CD4-positive, alpha-beta T cell treated with Interferon alpha-2 for 1 hour (primary cell): ENCODE measurements around the gene C5orf15.
"Not testable (repeated sequence)": the region's sequence is repeated elsewhere in the genome, so short reads cannot be mapped to it uniquely, and the experiment has no call there.

Experiments used
- DNase-seq, 2 donors: peaks; one replicate each; pipeline ENCODE4 v3.0.0-alpha.2; 2020 to 2022

The C5orf15 gene

DNA sequence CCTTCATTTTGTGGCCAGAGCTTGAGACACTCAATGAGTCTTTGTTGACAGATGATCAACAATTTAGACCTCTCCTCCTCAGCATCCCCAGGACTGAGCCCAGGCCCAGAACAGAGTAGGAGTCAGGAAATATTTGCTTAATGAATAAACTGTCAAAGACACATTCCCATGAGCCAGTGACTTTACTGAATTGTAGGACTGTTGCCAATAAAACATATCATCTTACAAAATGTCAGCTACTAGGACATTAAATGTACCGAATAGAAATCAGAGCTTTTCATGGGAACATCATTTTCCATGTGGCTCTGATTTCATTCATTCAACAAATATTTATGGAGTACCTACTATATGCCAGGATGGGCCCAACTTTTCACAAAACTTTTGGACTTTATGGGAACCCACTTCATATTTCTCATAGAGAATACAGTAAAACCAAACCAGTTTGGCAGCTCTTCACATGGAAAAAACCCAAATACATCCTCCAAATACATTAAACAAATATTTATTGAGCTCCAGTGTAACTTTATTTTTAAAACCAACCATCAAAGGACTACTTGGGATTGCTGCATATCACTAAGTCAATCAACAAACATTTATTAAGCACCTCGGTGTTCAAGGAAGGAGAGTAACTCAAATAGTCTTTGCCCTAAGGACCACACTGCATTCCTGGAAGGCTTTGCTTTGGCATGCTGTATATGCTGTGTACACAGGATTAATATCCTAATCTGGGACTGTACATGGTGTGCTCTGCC, 24.9 kb upstream of the C5orf15 start:
- no peak for DNase-seq

DNA sequence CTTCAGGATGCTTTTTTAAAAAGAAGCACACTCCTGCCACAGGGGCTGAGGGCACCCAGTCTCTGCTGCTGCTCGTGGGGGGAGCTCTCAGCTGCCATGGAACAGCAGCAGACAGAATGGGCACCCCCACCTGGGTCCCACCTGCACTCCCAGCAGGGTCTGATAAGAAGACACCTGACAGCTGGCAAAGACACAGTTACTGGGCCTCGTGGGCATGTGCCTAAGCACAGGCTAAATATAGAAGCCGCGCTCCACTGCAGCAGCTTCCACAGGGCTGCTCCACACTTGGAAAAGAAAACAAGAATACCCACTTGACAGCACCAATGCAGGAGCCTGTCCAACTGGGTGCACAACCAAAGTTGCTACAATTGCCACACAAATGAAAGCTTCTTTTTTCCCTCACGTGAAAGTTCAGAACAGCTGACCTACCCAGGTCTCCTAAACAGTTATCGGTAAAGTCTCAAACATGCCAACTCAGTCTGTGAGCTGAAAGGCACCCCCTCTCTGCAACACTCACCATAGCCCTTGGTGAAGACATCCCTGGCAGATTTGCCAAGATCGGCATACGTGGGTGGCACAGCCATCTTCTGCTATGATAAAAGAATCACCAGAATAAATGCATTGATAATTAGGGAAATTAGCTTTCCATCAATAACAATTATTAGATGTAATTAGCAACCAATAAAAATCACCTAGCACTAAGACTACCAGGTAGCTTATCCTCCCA, 24.2 kb upstream of the C5orf15 start:
- DNase-seq: no peak

DNA sequence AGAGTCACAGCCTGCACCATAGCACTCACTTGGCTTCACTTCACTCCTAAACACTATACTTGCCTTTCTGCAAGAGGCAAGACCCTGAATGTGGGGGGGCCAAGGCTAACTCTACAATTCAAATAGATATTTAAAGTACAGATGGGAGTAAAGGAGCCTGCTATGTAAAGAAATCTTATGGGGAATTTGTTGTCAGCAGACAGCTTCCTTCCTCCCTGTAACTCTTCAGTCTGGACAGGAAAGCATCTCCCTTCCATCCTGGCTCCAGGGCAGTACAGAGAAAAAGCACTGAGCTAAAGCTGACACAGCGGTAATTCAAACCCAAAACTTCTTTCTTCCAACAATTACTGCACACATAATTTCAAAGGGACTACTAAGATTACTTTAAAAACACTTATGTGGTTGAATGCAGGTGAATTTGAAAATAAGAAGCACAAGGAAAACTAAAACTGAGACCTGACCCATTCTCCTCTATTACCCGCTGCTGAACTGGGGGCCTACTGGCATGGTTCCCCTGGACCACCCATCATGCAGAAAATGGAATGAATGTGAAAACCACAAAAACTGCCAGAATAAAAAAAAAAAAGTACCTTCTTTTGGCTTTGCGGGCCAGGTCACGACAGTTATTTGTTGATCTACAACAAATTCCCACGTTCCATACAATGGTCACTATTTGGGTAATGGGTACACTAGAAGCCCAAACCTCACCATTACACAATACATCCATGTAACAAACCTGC, 22.9 kb upstream of the C5orf15 start:
- DNase-seq: no peak

DNA sequence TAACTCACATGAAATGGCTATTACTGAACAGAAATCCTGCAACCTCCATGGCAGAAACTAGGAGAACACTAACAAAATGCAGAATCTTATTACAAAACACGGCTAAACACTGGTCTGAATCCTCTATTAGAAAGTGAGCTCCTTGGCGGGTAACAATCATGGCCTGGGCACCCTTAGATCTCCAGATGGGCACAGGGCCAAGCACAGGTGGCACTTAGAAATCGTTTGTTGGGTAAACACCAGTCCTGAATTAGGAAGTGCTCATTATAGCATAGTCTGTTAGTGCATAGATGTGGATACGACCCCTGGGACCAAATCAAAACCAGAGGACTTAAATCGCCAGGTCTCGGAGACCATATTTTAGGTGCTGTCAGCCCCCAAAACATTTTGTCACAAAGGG, 22.0 kb upstream of the C5orf15 start:
- no peak for DNase-seq

DNA sequence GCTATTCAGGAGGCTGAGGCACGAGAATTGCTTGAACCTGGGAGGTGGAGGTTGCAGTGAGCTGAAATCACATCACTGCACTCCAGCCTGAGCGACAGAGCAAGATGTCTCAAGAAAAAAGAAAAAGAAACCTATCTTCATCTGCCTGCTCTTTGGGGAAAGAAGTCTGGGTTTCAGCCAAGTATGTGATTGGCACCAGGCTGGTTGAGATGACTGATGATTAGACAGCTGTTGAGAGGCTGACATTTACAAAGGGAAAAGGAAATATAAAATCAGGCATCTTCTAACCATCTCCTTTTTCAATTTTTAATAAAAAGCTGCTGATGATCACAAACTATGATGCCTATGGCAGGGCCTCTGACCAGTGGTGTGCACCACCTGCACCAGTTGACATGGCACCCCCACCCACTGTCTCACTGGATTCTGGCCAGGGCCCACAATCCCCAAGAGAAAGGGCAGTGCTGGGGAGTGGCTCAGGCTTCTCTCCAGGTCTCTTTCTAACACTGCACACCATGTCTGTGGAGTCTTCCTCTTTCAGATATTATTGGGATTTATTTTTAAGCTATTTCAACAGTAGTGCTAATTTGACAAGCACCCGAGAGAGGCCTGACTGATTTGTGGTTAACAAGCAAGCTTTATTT, 17.2 kb upstream of the C5orf15 start:
- no peak for DNase-seq

DNA sequence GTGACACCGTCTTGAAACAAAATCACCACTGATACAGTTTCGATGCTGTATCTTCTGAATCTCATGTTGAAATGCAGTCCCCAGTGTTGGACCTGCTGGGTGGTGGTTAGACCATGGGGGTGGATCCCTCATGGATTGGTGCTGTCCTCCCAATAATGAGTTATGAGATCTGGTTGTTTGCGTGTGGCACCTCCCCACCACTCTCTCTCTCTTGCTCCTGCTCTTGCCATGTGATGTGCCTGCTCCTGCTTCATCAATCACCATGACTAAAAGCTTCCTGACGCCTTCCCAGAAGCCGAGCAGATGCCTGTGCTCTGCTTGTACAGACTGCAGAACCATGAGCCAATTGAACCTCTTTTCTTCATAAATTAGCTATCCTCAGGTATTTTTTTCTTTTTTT, 15.2 kb upstream of the C5orf15 start:
- DNase-seq: no peak

DNA sequence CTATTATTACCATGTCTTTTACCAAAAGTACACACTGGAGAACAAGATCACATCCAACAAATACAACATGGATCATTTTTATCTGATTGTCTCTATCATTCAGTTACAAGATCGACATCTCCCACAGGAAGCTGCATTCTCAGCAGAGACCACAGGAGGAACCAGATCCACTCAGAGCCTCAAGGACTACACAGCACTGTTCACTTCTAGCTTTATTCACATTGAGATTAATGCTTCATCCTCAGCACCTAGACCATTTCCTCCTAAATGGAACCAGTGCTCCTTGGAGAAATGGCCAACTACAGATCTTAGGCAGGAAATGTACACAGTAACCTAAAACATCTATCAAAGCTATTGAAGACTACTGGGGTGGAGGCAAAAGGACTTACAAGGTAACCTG, 13.3 kb upstream of the C5orf15 start:
- DNase-seq: no peak

DNA sequence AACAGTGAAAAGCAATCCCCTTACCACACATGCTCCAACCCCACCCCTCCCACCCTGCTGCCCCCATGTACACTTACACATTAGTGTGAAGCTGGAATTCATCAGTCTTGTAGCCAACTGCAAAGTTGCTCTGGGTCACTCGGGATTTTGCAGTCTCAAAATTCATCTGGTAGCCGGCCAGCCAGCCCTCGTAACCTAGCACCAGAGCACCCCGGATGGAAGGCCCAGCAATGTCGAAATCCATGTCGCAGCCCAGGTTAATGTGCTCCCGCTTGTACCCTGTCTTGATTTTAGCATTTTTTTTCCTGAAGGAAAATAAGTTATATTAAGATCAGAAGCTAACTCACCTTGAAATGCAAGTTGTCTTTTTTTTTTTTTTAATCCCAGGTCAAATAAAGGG, 12.2 kb upstream of the C5orf15 start:
- no peak for DNase-seq

DNA sequence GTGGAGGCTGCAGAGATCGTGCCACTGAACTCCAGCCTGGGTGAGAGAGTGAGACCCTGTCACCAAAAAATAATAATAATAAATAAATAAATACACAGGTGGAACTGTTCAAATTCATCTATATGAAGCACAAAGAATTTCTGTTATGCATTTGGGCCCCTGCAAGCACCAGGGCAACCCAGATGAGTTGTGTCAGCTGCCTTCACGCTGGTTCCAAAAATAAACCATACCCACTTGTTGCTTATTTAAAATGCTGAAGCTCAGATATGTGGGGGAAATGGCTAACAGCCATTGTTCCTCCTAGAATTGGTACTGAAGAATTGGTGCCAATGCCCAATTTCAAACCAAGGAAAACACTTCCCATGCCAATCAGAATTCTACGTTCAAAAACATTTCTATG, 10.5 kb upstream of the C5orf15 start:
- DNase-seq: no peak

DNA sequence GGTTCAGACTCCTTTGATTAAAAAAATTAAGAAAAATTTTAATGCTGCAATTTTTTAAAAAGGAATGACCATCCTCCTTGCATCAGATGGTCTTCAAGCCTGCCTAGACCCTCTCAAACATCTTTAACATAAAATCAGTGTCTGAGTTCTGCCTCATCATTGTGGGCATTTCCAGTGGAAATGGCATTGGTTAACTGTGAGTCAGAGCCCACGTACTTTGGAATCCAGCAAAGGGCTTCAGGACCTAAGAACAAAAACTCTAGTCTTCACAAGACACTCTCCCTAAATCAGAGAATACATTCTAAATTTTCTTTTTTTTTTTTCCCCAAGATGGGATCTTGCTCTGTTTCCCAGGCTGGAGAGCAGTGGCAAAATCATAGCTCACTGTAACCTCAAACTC, 9.4 kb upstream of the C5orf15 start:
- no peak for DNase-seq

DNA sequence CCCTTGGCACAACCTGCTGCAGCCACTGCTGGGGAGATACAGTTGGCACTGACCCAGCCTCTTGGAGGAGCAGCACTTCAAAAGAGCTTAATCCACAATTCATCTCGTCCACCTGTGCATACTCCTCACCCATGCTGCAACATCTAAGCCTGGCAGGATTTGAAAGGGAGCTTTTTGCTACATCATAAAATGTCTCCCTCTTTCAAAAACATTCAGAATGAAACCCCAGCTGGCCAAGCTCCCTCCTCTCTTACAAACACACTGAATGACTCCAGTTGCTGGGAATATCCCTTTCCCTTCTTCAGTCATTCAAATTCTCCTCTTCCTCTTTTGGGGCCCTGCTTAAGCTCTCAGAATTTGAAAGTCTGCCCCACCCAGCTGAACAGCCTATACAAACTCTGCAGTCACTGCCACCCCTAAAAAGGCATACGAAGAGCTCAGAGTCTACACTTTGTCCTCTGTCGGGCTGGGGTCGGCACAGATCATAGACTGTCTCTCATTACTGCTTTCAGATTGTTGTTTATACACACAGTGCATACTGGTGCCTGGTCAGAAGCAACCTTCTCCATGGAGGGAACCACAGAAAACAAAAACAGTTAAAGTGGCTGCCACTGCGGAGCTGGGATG, 8.8 kb upstream of the C5orf15 start:
- no peak for DNase-seq

DNA sequence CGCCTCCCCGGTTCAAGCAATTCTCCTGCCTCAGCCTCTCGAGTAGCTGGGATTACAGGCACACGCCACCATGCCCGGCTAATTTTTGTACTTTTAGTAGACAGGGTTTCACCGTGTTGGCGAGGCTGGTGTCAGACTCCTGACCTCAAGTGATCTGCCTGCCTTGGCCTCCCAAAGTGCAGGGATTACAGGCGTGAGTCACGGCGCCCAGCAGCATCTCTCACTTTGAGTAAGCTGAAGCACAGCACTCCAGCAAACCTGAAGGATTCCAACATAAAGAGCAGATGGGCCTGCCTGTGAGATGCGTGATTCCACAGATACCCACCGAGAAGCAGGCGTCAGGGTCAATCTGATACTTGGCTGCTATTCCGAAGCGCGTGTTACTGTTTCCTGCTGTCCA, 7.1 kb upstream of the C5orf15 start:
- DNase-seq: not testable (repeated sequence)

DNA sequence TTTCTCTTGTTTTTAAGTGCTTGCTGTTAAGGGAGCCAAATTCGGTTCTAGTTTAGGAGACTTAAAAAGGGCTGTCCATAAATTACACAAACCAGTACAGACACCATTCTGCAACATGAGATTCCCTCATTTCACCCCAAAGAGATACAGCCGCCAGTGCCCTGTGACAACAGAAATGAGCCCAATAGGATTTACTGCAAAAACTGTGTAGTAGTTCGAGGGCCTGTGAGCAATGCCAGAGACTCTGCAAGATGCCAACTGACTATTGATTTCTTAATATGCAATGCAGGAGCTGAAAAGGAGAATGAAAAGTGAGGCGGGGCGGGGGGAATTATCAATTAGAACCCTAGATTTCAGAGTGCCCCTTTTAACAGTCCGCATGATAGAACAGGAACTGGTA, 5.7 kb upstream of the C5orf15 start:
- no peak for DNase-seq

DNA sequence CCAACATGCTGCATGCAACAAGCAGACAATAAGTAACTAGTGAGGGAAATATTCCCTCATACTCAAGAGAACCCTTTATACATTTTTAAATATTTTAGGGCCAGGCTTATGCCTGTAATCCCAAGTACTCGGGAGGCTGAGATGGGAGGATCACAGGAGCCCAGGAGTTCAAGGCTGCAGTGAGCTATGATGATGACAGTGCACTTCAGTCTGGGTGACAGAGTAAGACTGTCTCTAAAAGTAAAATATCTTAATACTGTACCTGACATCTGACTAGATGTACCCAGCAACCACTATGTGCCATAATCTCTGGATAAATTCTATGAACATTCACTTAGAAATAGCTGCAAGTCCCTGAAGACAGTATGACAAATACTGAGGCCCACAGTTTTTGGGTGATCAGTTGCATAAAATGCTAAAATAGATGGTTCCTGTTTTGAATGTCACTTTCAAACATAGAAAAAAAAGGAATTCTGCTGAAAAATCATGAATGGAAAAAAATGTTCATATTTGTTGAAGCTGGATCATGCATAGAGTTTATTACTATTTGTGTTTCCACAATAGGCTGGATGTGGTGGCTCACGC, 2.0 kb upstream of the C5orf15 start:
- DNase-seq: no peak

DNA sequence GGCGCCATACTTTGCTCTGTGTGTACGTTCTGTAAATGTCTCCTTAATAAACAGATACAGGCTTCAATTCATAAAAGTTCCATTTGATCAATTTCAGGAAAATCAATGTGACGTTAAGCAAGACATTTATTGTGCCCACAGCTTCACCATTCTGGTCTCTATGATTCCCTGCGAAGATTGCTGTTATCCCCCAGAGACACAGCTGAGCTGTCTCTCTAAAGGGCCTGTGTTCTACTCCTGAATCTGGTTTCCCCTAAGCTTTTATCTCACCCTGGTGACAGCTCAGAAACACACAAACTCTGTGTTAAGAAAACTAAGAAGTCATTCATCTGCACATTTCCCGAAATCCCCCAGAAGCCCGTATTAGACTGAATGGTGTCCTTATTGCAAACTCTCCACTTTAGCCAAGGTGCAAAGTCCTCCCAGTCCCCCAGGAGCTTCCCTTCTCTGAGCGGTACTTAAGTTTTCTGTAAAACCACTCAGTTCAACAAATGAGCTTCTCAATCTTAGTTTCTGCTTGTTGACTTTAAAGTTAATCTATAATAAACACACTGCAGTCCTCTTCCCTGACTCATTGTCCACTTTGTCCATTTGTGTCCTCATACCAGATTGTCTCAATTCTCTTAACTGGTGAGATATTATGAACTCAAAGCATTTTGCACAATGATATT, 1.4 kb upstream of the C5orf15 start:
- DNase-seq: peak in 1 of 2 donors; percentile 3

DNA sequence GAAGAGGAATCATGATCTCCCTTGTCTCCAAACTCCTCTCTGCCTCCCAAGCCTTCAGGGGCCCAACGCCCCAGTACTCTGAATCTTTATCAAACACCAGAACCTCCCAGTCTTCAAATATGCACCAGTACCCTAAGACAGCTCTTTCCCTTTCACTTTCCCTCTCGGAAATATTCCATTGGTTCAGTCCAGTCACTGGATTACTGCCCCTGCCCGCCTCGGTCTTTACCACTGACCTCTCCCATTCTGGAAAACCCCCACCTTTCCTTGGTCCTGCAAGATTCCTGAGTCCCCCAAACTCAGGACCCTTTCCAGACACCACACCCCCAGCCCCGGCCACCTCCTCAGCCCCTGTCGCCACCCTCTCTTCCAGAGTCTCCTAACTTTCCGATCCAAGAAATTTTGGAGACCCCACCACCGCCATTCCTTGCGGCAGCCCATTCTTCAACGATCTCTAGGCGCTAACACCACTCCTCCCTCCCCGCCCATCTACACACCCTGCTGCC, 674 bp downstream of the C5orf15 start:
- peak in 1 of 2 donors; percentile 40 for DNase-seq

DNA sequence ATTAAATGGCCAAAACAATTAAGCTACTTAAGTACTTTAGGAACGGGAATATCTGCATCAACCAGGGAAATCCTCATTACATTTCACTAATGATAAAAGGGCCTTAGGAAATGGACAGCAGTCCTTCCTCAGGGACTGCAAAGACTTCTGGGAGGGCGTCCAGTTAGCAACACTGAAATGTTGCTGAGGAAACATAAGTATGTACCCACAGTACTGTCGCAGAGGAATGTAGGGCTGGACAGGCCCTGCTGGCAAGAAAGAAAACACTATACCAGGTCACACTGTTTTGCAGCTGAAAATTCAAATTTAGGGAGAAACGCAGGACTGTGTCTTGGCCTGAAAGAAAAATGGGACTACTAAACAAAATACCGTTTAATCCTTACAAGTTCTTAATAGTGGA, 1.3 kb downstream of the C5orf15 start:
- no peak for DNase-seq

DNA sequence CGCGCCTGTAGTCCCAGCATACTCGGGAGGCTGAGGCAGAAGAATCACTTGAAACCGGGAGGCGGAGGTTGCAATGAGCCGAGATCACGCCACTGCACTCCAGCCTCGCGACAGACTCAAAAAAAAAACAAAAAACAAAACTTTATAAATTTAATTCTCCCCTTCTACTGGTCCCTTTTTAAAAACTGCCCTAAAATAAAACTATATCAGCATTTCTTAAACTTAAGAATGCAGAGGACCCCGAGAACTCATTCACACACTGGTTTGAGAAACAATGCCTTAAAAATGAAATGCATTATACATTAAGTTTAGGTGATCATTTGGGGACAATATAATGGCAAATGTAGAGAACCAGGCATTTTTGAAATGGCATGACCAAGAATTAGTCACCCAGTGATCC, 2.3 kb downstream of the C5orf15 start:
- no peak for DNase-seq

DNA sequence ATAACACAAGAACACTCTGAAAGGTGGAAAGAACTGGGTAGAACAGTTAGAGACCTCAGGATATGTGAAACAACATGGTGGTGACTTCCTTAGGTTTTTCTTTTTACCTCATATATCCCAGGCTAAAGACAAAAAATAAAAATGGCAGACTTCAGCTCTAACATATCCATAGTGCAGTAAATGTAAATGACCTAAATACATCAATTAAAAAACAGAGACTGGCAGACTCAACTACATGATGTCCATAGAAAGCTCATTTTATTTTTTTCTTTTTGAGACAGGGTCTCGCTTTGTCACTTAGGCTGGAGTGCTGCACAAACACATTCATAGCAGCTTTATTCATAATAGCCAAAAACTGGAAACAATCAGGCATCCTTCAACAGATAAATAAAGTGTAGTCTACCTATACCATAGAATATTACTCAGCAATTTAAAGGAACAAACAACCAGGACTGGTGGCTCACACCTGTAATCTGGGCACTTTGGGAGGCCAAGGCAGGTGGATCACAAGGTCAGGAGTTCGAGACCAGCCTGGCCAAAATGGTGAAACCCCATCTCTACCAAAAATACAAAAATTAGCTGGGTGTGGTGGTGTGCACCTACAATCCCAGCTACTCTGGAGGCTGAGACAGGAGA, 4.8 kb downstream of the C5orf15 start:
- DNase-seq: no peak

DNA sequence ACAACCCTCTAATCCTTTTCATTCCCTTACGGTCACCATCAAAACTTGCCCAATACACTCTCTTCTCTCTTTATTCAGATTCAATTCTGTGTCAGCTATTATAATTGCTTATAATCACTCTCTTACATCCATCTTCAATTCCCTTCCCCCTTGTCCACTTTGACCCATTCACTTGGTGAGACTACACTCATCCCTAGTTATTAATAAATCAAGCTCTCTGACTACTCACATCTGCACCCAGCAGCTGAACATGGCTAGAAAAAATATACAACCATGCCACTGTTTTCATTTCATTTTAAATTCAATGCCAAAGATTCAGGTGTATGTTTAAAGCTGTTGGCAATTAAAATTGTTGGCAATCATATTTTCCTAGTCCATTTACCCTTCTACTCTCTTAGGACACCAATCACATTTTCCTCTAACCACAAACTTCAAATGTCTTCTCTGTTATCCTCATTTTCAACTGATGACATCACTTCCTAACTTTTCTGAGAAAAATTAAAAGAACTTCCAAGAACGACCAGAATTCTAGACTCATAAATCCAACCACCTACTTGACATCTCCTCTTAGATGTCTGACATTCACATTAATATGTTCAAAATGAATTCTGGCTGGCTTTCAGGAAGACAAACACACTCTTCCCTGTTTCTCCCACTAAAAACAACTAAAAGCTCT, 5.5 kb downstream of the C5orf15 start:
- no peak for DNase-seq

DNA sequence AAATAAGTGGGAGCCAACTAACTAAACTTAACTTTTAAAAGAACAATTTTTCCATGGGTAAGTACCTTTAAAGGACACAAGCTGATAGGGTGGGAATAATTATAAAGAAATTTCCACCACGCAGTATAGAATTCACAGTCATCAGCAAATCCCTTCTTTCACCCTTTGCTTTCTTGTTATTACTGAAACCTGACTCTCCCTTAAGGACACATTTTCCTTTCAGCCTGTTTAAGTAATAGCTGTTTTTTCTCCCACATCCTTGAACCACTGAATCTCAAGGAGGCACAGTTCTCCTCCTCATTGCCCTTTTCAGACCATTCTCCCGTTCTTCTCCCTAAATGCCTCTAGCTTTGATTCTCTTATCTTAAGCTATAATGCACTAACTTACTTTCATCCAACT, 6.3 kb downstream of the C5orf15 start:
- DNase-seq: no peak
